KMS-11 (cell line): ENCODE data around the gene TFAP2B.

ENCODE experiments used
- H2AFZ ChIP-seq: fragments of 200-600 bp; sonication (generic); 2 replicates; pipeline ENCODE4 v1.6.1; 2016; ENCODE audit warnings: antibody characterized with exemption, mixed run types, low read depth
- H3K27ac ChIP-seq: fragments of 200-600 bp; sonication (generic); 2 replicates; pipeline ENCODE4 v1.6.1; 2016; ENCODE audit warnings: mild to moderate bottlenecking, mixed run types
- H3K27me3 ChIP-seq: fragments of 200-600 bp; sonication (generic); 2 replicates; pipeline ENCODE4 v1.6.1; 2017; ENCODE audit warnings: mild to moderate bottlenecking, low read depth, mixed run types, moderate library complexity; ENCODE audit not compliant: insufficient read depth
- H3K36me3 ChIP-seq: fragments of 200-600 bp; sonication (generic); 2 replicates; pipeline ENCODE4 v1.6.1; 2017; ENCODE audit warnings: mild to moderate bottlenecking, mixed run types; ENCODE audit not compliant: insufficient read depth
- H3K4me1 ChIP-seq: fragments of 200-600 bp; sonication (generic); 2 replicates; pipeline ENCODE4 v1.6.1; 2016; ENCODE audit warnings: mild to moderate bottlenecking, low read depth, mixed run types; ENCODE audit not compliant: poor library complexity, severe bottlenecking
- H3K4me2 ChIP-seq: fragments of 200-600 bp; sonication (generic); 2 replicates; pipeline ENCODE4 v1.7.0; 2016; ENCODE audit warnings: mild to moderate bottlenecking, mixed run types
- H3K4me3 ChIP-seq: fragments of 200-600 bp; sonication (generic); IDR thresholded peaks from 2 replicates; pipeline ENCODE4 v1.6.1; 2017; ENCODE audit warnings: low read depth, low read length, mixed read lengths; ENCODE audit not compliant: insufficient read depth
- H3K79me2 ChIP-seq: fragments of 200-600 bp; sonication (generic); 2 replicates; pipeline ENCODE4 v1.6.1; 2016; ENCODE audit warnings: low read depth, mixed run types; ENCODE audit not compliant: insufficient read depth
- H3K9ac ChIP-seq: fragments of 200-600 bp; sonication (generic); 2 replicates; pipeline ENCODE4 v1.6.1; 2016; ENCODE audit warnings: mild to moderate bottlenecking, mixed run types
- H4K20me1 ChIP-seq: fragments of 200-600 bp; sonication (generic); 2 replicates; pipeline ENCODE4 v1.6.1; 2016; ENCODE audit warnings: mild to moderate bottlenecking, mixed run types; ENCODE audit not compliant: insufficient read depth
- CTCF ChIP-seq: fragments of 200-600 bp; sonication (generic); conservative IDR thresholded peaks from 2 replicates; pipeline ENCODE4 v1.6.1; 2017; ENCODE audit warnings: low read depth, mild to moderate bottlenecking, antibody characterized with exemption, low read length, moderate library complexity, mixed read lengths

TFAP2B gene

DNA sequence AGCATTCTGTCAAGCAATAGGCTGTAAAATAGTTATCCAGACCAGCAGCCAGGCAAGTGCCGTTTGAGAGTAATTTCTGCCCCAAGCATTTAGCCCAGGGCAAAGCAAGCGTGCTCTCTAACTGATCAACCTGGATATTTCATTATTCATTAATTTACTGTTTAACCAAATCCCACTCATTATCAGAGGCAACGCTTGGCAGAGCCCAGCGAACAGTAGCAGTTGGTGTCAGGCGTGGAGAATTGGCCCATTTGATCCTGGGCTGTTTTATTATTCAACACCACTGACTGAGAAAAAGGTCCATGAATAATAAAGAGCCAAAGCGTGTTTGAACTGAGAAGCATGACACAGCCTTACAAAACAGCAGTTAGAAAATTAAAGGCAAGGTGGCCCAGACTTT lies 35.3 kb downstream of the TFAP2B start:
- Histone ChIP-seq H3K4me2 (no peak overlapping the region), H3K79me2 (no peaks in the 10 kb centered on the region), H3K4me1 (no peaks in the 10 kb centered on the region), H3K9ac (no peak overlapping the region), H3K4me3 (no peak overlapping the region), H3K27ac (no peak overlapping the region), H2AFZ (no peak overlapping the region), H3K27me3 (no peaks in the 10 kb centered on the region), H3K36me3 (no peaks in the 10 kb centered on the region), H4K20me1 (no peaks in the 10 kb centered on the region)
- no peak for TF ChIP-seq CTCF

GRCh38 chr6:50861692-50862091 lies 43.0 kb downstream of the TFAP2B start:
- H4K20me1 ChIP-seq = no peaks in the 10 kb centered on the region
- H3K9ac ChIP-seq = no peak overlapping the region
- no peak overlapping the region for H3K4me2 ChIP-seq
- no peaks in the 10 kb centered on the region for H3K4me1 ChIP-seq
- no peak overlapping the region for H2AFZ ChIP-seq
- H3K79me2 ChIP-seq = no peaks in the 10 kb centered on the region
- no peaks in the 10 kb centered on the region for H3K27me3 ChIP-seq
- no peak overlapping the region for H3K27ac ChIP-seq
- no peaks in the 10 kb centered on the region for H3K36me3 ChIP-seq
- no peak overlapping the region for H3K4me3 ChIP-seq
- TF ChIP-seq CTCF = no peak

- Histone ChIP-seq H2AFZ (no peak overlapping the region), H3K9ac (no peak overlapping the region)
Measured at GRCh38 chr6:50862176-50862575, 43.5 kb downstream of the TFAP2B start.

DNA sequence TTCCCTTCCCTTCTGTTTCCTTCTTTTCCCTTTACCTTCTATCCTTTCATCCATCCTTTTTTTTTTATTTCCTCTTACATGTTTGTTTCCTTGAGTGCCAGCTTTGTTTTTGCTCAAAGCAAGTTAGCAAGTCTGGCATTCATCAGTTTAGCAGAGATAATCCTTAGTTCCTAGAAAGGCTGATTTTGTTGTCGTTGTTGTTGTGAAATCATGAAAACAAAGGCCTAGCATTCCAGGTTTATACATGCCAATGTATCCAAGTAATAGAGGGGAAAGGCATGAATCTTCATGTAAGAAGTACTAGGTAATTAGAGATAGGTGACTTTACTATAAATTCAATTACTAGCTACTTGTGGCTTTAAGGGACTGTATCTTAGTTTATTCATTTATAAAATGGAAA lies 45.9 kb downstream of the TFAP2B start:
- H3K4me1 ChIP-seq = no peaks in the 10 kb centered on the region
- no peaks in the 10 kb centered on the region for H3K27me3 ChIP-seq
- no peak overlapping the region for H3K4me3 ChIP-seq
- no peak overlapping the region for H3K27ac ChIP-seq
- TF ChIP-seq CTCF = no peak
- no peaks in the 10 kb centered on the region for H4K20me1 ChIP-seq
- H3K36me3 ChIP-seq = no peaks in the 10 kb centered on the region
- H3K9ac ChIP-seq = no peak overlapping the region
- no peak overlapping the region for H2AFZ ChIP-seq
- H3K4me2 ChIP-seq = no peak overlapping the region
- no peaks in the 10 kb centered on the region for H3K79me2 ChIP-seq

More at GRCh38 chr6:50862176-50862575, 43.5 kb downstream of the TFAP2B start:
- Histone ChIP-seq H3K27me3 (no peaks in the 10 kb centered on the region), H3K4me2 (no peak overlapping the region), H3K4me1 (no peaks in the 10 kb centered on the region), H3K27ac (no peak overlapping the region), H4K20me1 (no peaks in the 10 kb centered on the region), H3K79me2 (no peaks in the 10 kb centered on the region), H3K36me3 (no peaks in the 10 kb centered on the region), H3K4me3 (no peak overlapping the region)
- TF ChIP-seq CTCF = no peak
